GM21381 (cell line): ENCODE data around the gene MPRIP.
"Not testable (repeated sequence)": the region's sequence is repeated elsewhere in the genome, so short reads cannot be mapped to it uniquely, and the experiment has no call there.

Experiments used
- ATAC-seq: cut with Tn5 transposase; IDR thresholded peaks from one replicate; pipeline ENCODE4 v1.9.1; 2021; ENCODE audit warnings: mild to moderate bottlenecking, moderate library complexity; ENCODE audit not compliant: unreplicated experiment

Gene MPRIP

DNA sequence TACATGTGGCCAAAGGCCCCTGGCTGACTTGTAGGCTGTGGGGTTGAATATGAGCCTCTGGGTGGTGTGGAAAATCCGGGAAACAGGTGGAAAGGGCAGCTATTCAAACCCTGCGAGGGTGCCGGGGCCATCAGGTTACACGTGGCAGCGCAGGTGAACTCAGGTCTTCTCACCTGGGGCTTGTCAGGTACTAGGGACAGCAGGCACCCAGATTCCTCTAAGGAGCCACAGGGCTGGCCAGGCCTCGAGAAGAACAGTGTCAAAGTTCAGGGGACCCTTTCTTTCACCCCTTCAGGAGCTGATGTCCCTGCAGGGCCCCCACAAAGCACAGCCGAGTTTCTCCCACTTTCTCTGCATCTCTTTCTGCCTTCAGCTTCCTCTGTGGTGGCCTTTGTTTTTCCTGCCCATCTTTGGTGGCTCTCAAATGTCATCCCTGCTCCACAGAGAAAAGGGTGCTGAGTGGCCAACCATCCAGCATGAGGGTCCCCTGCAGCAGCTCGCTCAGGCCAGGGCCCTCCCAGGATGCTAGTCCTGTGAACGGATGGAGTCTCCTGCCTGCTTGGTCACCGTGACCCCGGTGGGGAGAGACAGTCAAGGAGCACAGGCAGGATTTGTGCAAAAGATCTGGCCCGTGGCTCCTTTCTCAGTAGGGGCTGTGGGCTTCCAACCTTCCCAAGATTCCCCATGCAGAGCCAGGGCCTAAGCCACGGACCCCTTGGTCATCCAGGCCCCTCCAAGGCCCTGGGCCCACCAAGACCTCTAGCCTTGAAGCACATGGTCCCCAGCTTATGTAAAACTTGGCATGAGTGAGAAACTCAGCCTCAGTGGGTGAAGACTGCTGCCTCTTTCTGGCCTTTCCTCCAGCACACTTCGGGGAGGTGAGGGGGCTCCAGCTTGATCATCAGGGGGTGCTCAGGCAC lies 28.2 kb upstream of the MPRIP start:
- not testable (repeated sequence) for ATAC-seq

DNA sequence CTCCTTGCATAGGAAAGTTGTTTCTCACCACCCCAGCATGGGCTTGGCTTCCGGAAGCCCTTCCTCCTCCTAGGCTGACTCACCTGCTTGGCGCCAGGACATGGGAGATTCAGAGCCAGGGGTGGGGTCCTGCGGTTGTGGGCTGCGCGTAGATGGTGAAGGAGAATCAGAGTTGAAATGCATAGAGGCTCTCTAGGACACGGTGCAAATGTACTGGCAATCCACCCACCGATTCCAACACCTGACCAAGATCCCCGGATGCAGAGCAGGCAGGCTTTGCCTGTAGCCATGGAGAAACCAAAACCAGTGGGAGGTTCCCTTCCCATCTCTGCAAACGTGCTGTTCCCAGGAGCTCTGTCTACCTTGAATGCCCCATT lies 27.5 kb upstream of the MPRIP start:
- ATAC-seq = not testable (repeated sequence)

- no peak for ATAC-seq
Measured at GRCh38 chr17:17015230-17015629, 27.0 kb upstream of the MPRIP start.

DNA sequence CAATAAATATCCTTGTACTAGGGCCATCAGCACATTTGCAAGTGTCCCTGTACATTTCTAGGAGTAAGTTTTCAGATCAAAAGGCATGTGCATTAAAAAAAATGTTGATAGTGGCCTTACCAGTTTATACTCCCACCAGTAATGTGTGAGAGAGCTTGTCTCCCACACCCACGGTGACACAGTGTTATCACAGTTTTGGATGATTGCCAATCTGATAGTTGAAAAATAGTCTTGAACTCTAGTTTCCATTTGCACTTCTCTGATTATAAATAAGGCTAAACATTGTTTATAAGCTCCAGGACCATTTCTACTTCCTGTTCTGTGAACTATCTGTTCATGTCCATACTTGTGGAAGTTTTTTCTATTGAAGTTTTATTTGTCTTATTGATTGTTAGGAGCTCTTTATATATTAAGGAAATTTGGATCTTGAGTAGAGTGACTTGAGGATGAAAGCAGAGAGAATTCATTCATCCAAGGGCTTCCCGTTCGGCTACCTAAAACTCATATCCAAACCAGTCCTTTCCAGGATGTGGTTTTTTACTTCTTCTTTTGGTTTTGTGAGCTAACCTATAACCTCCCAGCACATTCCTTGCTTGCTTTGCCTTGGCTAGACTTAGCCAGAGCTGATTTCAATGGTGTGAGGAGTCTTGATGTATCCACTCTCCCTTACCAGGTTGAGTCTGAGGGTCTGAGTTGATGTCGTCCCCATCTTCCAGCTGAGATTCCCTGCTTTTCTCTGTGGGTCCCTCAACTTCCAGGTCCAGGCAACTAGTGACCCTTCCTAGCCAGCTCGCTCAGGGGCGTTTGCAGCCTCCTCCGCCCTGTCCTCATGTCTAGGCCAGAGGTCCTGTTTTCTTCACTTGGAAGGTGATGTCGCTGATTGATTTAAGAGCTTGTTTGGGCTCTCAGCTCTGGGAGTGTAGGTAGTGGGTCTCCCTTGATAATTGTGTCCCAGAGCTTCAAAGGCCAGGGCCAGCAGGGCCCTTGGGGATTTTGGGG lies 25.8 kb upstream of the MPRIP start:
- not testable (repeated sequence) for ATAC-seq

GRCh38 chr17:17017343-17018014 lies 24.8 kb upstream of the MPRIP start:
- no peak for ATAC-seq

- ATAC-seq = no peak
Measured at GRCh38 chr17:17018021-17018441, 24.2 kb upstream of the MPRIP start.

GRCh38 chr17:17018612-17019429 lies 23.4 kb upstream of the MPRIP start:
- ATAC-seq = no peak

DNA sequence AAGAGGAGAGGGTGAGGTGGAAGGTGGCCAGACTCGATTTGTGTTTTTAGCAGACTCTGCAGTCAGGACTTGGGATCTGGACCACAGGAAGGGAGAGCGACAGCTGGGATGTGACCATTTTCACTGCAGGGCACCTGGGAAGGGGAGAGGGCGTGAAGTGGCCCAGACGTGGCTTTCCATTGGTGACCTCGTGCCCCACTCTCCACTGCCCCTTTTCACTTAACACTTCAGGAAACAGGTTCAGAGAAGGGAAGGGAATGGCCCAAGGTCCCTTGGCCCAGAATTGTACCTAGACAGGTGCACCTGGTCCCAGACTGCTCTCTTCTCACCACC lies 22.9 kb upstream of the MPRIP start:
- no peak for ATAC-seq

DNA sequence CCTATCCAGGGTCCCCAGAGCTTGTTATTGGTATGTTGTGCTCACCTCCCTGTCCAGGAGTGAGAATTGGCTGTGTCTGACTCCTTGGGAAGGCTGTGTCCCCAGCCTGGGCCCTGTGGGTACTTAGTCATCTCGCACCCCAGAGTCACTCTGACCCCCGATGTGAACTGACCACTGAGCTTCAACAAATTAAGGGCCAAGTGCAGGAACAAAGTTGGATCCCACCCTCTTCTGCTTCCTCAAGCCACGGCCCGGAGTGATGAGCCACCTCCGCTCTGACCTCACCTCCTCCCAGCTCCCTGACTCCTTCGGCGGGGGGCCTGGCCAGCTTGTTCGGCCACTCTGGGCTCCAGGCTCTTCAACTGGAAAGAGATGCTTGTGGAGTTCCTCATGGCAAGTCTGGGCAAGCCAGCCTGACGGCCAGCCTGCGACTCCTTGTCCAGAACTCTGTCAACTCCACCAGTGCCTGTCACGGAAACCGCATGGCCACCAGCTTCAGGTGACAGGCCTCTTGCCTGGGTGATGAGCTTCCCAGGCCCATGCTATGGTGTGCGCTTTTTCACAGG lies 22.3 kb upstream of the MPRIP start:
- no peak for ATAC-seq

DNA sequence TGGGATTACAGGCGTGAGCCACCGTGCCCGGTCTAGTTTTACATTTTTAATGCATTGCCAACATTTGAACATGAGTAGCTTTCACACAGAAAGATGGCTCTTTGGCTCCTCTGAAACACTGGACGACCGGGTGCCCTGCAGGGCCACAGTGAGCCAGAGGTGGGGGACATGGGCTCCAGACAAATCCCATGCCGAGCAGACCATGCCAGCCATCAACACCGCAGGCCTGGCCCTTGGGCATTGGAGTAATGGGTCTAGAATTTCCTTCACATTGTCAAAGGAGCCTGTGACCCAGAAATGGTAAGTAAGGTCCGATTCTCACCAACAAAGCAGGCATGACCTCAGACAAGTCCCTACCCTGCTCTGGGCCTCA lies 21.4 kb upstream of the MPRIP start:
- ATAC-seq = no peak

DNA sequence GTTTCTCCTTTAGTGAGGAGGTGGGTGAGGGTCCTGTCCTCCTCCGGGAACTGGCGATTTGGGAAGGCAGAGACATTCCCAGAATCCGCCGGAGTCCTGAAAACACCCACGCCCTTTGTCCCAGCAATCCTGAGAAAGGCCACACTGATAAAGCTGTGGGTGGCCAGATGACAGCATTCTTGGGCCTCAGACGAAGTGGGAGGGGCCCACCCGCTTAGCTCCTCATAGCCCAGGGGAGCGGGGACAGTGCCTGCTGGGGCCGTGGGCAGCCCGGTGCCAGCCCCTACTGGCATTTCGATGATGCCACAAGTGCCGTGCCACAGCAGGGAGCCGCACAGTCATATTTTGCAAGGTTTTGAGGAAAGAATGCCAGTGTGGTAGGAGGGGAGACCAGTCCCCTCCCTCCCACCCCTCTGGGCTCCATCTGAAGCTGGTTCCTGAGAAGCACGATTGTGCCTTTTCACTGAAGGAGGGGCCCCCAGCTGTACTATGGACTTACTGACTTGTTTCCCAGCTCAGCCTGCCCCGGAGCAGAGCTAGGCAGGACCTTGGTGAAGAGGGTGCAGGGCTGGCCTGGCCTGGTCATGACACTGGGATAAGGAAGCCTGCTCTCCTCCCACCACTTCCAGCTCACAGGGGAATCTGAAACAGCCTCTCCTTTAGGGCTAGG lies 20.9 kb upstream of the MPRIP start:
- ATAC-seq = no peak

- no peak for ATAC-seq
Measured at GRCh38 chr17:17022011-17022410, 20.2 kb upstream of the MPRIP start.

- no peak for ATAC-seq
Measured at GRCh38 chr17:17022456-17022855, 19.8 kb upstream of the MPRIP start.

DNA sequence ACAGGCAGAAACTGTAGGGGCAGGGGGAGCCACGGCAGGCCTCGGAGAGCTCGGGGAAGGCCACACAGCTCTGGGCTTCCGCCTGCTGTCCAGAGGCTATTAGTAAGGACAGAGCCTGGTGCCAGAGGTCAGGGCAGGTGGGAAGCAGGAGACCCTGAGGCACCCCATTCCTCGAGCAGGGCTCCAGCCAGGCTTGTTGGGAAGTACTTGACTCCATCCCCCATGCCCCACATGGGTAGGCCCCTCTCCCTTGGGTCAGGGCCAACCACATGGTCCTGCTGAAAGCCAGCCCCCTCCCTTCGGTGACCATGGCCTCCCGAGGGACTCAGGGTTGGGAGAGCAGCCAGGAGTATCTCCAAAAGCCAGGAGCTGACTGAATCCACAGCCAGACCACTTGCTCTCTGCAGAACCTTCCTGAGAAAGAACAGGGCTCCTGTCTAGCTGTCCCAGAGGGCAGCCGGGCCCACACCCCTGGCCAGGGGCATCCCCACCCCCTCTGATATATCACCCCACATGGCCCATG lies 17.4 kb upstream of the MPRIP start:
- ATAC-seq = no peak

DNA sequence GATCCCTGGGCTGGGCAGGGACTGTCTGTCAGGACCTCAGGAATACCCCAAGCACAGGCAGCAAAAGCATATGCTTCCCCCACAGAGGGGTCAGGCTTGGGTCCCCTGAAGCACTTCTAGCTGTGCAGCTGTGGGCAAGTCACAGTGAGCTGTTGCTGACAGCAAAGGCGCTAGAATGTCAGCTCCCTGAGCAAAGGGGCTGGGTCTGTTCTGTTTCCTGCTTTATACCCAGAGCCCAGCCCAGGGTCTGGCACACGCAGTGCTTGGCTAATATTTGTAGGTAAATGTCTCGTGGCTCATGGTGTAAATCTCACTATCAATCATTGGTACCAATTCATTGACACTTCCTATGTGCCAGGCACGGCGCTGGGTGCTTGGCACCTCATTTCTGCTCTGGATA lies 16.6 kb upstream of the MPRIP start:
- ATAC-seq = no peak

DNA sequence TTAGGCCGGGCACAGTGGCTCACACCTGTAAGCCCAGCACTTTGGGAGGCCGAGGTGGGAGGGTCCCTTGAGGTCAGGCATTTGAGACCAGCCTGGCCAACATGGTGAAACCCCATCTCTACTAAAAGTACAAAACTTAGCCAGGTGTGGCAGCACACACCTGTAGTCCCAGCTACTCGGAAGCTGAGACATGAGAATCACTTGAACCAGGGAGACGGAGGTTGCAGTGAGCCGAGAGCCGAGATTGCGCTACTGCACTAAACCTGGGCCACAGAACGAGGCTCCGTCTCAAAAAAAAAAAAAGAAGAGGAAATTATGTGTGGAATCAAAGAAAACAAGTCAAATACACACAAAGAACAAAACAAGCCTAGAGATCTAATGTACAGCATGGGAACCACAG lies 16.1 kb upstream of the MPRIP start:
- no peak for ATAC-seq

DNA sequence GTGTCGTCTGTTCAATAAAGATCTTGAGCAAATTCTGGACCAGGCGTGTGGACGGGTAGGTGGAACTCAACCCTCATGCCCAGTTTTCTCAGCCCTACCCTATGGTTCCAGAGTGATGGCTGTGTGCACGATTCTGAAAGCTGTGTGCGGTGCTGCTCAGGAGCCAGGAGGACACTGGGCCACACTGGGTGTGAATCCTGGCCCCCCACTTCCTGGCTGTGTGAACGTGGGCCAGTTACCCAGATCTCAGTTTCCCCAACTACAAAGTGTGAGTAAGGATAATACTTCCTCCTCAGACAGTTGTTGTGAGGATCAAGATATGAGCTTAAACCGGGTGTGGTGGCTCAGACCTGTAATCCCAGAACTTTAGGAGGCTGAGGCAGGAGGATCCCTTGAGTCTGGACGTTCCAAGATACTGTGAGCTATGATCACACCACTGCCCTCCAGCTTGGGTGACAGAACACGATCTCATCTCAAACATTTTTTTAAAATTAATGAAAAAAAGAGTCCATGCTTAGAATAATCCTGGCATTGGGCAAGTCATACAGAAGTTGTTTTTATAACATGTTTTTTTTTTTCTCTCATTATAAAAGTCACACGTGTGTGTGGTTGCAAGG lies 14.7 kb upstream of the MPRIP start:
- ATAC-seq = no peak

DNA sequence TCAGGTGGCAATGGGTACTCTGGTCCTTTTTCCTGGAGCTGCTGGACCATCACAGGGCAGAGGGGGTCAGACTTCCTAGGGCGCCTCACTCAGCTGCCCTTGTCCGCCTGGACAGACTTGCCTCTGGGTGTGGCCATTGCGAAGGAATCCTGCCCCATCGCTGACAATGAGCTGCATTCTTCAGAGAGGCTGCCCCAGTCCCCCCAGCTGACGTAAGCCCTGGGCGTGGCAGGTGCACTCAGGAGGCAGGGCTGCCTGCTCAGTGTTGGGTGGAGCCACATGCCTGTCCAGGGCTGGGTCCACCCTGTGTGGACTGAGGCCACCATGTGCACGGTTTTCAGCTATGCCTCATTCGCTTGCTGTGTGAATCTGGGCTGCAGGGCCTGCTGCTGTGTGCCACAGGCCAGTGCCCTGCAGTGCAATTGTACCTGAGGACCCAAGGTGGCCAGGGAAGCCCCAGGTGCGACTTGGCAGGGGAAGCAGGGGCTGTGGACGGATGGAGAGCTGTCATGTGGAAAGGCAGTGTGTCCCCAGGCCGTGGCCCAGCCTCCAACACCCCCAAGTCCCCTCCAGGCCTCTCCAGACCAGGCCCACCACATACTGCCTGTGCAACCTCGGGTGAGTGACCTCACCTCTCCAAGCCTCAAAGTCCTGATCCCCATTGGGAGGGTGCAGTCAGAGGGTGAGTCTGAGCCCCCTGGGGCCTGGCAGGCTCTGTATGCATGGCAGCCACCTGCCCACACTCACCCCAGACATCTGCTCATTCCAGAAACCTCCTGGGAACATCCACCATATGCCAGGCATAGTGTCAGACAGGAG lies 14.0 kb upstream of the MPRIP start:
- no peak for ATAC-seq
